ENCODE data around the gene RHOJ. TPM values are rescaled to one million over a fixed set of nuclear protein-coding genes. Genes with fewer than 3 reads are reported as not detected.

The RHOJ gene
- total and polyA plus RNA-seq, 4 donors: 1.0 to 1.7 (median 1.2) TPM

- H3K36me3 ChIP-seq (ENCODE audit: control insufficient read depth in 4 of 4, insufficient read depth in 3 of 4, low read depth in 1 of 4, low read length in 3 of 4): no peaks in the 10 kb centered on the region
- peaks cover 0 to 2% (median 0%) of the 10 kb centered on the region in 4 donors for H3K27me3 ChIP-seq (ENCODE audit: control insufficient read depth in 4 of 4, insufficient read depth in 4 of 4, low read length in 3 of 4)
- TF ChIP-seq JUND (IDR thresholded peaks at IDR 0.05) (no peak), FOXA1 (IDR thresholded peaks at IDR 0.05) (no peak), HNF4A (conservative IDR thresholded peaks at IDR 0.05) (no peak), SP1 (IDR thresholded peaks at IDR 0.05) (no peak), FOXA2 (IDR thresholded peaks at IDR 0.05) (no peak), GABPA (IDR thresholded peaks at IDR 0.05 in 1 of 2, conservative IDR thresholded peaks at IDR 0.05 in 1 of 2) (no peak)
- no peak overlapping the region for H3K4me3 ChIP-seq (ENCODE audit: low read depth in 1 of 3, low read length in 3 of 3)
- 74% methylated on average over 3 of the region's 3 CpGs for WGBS
- H3K4me1 ChIP-seq (ENCODE audit: control insufficient read depth in 4 of 4, insufficient read depth in 4 of 4, low read length in 3 of 4): no peaks in the 10 kb centered on the region
- no peak overlapping the region for H3K9ac ChIP-seq (ENCODE audit: low read depth in 1 of 2, low read length in 2 of 2)
- no peak for DNase-seq (ENCODE audit: low spot score)
- no peaks in the 10 kb centered on the region for H3K9me3 ChIP-seq (ENCODE audit: control insufficient read depth in 4 of 4, low read length in 3 of 4)
- no peak overlapping the region for H3K27ac ChIP-seq (ENCODE audit: low read depth in 1 of 2, low read length in 2 of 2)
Observed at GRCh38 chr14:63220526-63220925, 16.3 kb downstream of the RHOJ start.

GRCh38 chr14:63223596-63223995 is 19.4 kb downstream of the RHOJ start:
- no peak for TF ChIP-seq REST (IDR thresholded peaks at IDR 0.05)
- no peak for TF ChIP-seq YY1 (IDR thresholded peaks at IDR 0.05)
- TF ChIP-seq ATF3 (IDR thresholded peaks at IDR 0.05): no peak
- TF ChIP-seq GABPA (IDR thresholded peaks at IDR 0.05 in 1 of 2, conservative IDR thresholded peaks at IDR 0.05 in 1 of 2): no peak
- no peaks in the 10 kb centered on the region for H3K36me3 ChIP-seq (ENCODE audit: control insufficient read depth in 4 of 4, insufficient read depth in 3 of 4, low read depth in 1 of 4, low read length in 3 of 4)
- no peaks in the 10 kb centered on the region for H3K4me1 ChIP-seq (ENCODE audit: control insufficient read depth in 4 of 4, insufficient read depth in 4 of 4, low read length in 3 of 4)
- H3K27me3 ChIP-seq (ENCODE audit: control insufficient read depth in 4 of 4, insufficient read depth in 4 of 4, low read length in 3 of 4): peaks cover 0 to 2% (median 0%) of the 10 kb centered on the region in 4 donors
- no peak overlapping the region for H3K4me3 ChIP-seq (ENCODE audit: low read depth in 1 of 3, low read length in 3 of 3)
- no peak overlapping the region for H3K9ac ChIP-seq (ENCODE audit: low read depth in 1 of 2, low read length in 2 of 2)
- 72% methylated on average over 3 of the region's 3 CpGs for WGBS
- DNase-seq (ENCODE audit: low spot score): no peak
- no peak overlapping the region for H3K27ac ChIP-seq (ENCODE audit: low read depth in 1 of 2, low read length in 2 of 2)
- no peaks in the 10 kb centered on the region for H3K9me3 ChIP-seq (ENCODE audit: control insufficient read depth in 4 of 4, low read length in 3 of 4)

- Histone ChIP-seq H3K4me3 (ENCODE audit: low read depth in 1 of 3, low read length in 3 of 3) (no peak overlapping the region), H3K4me1 (ENCODE audit: control insufficient read depth in 4 of 4, insufficient read depth in 4 of 4, low read length in 3 of 4) (no peaks in the 10 kb centered on the region), H3K36me3 (ENCODE audit: control insufficient read depth in 4 of 4, insufficient read depth in 3 of 4, low read depth in 1 of 4, low read length in 3 of 4) (no peaks in the 10 kb centered on the region), H3K27ac (ENCODE audit: low read depth in 1 of 2, low read length in 2 of 2) (no peak overlapping the region), H3K9ac (ENCODE audit: low read depth in 1 of 2, low read length in 2 of 2) (no peak overlapping the region), H3K9me3 (ENCODE audit: control insufficient read depth in 4 of 4, low read length in 3 of 4) (no peaks in the 10 kb centered on the region), H3K27me3 (ENCODE audit: control insufficient read depth in 4 of 4, insufficient read depth in 4 of 4, low read length in 3 of 4) (peaks cover 0 to 2% (median 0%) of the 10 kb centered on the region in 4 donors)
- TF ChIP-seq RXRA (IDR thresholded peaks at IDR 0.05): no peak
- TF ChIP-seq NR2F2 (IDR thresholded peaks at IDR 0.05): no peak
- TF ChIP-seq JUND (IDR thresholded peaks at IDR 0.05): no peak
- TF ChIP-seq ZBTB33 (IDR thresholded peaks at IDR 0.05): no peak
- TF ChIP-seq FOXA1 (IDR thresholded peaks at IDR 0.05): no peak
- TF ChIP-seq YY1 (IDR thresholded peaks at IDR 0.05): no peak
- no peak for DNase-seq (ENCODE audit: low spot score)
- WGBS: 64% methylated on average over 4 of the region's 4 CpGs
Observed at GRCh38 chr14:63224196-63224595, 20.0 kb downstream of the RHOJ start.

Measured in liver (tissue), 9 donors.